ENCODE results near the gene PRAC1.

Gene PRAC1

GRCh38 chr17:48747445-48748363 is 25.4 kb upstream of the PRAC1 start:
- in situ Hi-C loops (cut with HindIII; ENCODE audit: low sequenced_read_pairs): no loop called here

- in situ Hi-C loops (cut with HindIII; ENCODE audit: low sequenced_read_pairs): no loop called here
These were observed 24.7 kb upstream of the PRAC1 start for GRCh38 chr17:48746916-48747444.

GRCh38 chr17:48745381-48746275 is 23.3 kb upstream of the PRAC1 start:
- in situ Hi-C loops (cut with HindIII; ENCODE audit: low sequenced_read_pairs): no loop called here

- in situ Hi-C loops (cut with HindIII; ENCODE audit: low sequenced_read_pairs): no loop called here
These were observed 18.2 kb upstream of the PRAC1 start for GRCh38 chr17:48740537-48740936.

DNA sequence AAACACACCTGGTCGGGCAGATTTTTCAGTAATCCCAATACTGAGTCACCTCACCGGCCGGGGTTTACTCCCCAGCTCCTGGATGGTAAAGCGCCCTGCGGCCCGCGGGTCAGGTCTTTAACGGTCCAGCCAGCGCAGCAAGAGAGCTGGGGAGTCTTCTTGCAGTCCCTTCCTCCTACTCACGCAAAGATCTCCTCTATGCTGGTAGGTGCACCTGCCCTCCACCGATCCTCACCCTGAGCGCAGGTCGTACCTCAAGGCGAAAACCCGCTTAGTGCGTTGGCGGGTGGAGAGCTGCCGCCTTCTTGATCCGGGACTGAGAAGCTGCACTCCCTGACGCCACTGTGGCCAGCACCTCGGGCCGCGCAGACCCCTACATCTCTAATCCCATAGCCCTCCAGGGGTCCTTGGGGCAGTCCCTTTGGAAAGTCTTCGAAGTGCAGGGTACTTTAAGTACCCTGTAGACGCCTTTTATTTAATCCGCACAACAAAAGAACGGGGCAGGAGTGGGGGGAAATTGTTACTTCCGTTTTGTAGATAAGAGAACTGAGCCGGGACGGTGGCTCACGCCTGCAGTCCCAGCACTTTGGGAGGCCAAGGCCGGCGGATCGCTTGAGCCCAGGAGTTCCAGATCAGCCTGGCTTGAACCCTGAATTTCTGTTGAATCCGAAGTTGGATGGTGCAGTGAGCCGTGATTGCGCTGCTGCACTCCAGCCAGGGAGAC is 16.6 kb upstream of the PRAC1 start:
- in situ Hi-C loops (cut with HindIII; ENCODE audit: low sequenced_read_pairs): no loop called here

- in situ Hi-C loops (cut with HindIII; ENCODE audit: low sequenced_read_pairs): no loop called here
These were observed 16.1 kb upstream of the PRAC1 start for GRCh38 chr17:48738424-48738802.

GRCh38 chr17:48737330-48738043 is 15.2 kb upstream of the PRAC1 start:
- in situ Hi-C loops (cut with HindIII; ENCODE audit: low sequenced_read_pairs): no loop called here

GRCh38 chr17:48735062-48735351 is 12.7 kb upstream of the PRAC1 start:
- in situ Hi-C loops (cut with HindIII; ENCODE audit: low sequenced_read_pairs): no loop called here

GRCh38 chr17:48734333-48735061 is 12.2 kb upstream of the PRAC1 start:
- in situ Hi-C loops (cut with HindIII; ENCODE audit: low sequenced_read_pairs): no loop called here

GRCh38 chr17:48733632-48734328 is 11.5 kb upstream of the PRAC1 start:
- in situ Hi-C loops (cut with HindIII; ENCODE audit: low sequenced_read_pairs): no loop called here

GRCh38 chr17:48732688-48733629 is 10.6 kb upstream of the PRAC1 start:
- in situ Hi-C loops (cut with HindIII; ENCODE audit: low sequenced_read_pairs): no loop called here

- in situ Hi-C loops (cut with HindIII; ENCODE audit: low sequenced_read_pairs): no loop called here
These were observed 9.0 kb upstream of the PRAC1 start for GRCh38 chr17:48731355-48731754.

DNA sequence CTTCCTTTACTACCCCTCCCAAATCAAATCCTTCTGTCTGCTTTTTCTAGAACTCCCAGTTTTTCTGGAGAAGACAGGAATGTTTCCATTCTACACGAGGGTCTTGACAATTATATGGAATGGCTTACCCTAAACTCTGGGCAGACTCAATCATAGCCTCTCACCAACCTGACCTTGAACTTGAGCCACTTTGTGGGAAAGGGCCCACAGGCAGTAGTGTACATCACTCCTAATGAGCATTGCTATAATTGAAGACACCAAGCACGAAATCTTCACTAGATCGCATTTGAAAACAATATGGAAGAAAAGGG is 7.9 kb upstream of the PRAC1 start:
- in situ Hi-C loops (cut with HindIII; ENCODE audit: low sequenced_read_pairs): no loop called here

GRCh38 chr17:48729335-48730239 is 7.3 kb upstream of the PRAC1 start:
- in situ Hi-C loops (cut with HindIII; ENCODE audit: low sequenced_read_pairs): no loop called here

- in situ Hi-C loops (cut with HindIII; ENCODE audit: low sequenced_read_pairs): no loop called here
These were observed 6.2 kb upstream of the PRAC1 start, which contains the start of gene HOXB13 for GRCh38 chr17:48728232-48729231. Gene HOXB13 (minus strand): TSS chr17:48728750. CDS start chr17:48728593, 157 bp downstream.

Measured in DLD1 (cell line).